Measurements from ENCODE around the gene DCXR.

Gene DCXR

GRCh38 chr17:81996232-81996756, 41.2 kb downstream of the DCXR start:
- H3K27ac ChIP-seq (ENCODE audit: low read depth, low read length, poor library complexity, severe bottlenecking), result no peak overlapping the region
- no peak overlapping the region for H3K4me3 ChIP-seq (ENCODE audit: low read depth, low read length, poor library complexity, severe bottlenecking)
- H4K20me1 ChIP-seq (ENCODE audit: insufficient read depth, low read length), result no peaks in the 10 kb centered on the region
- no peaks in the 10 kb centered on the region for H3K9me2 ChIP-seq (ENCODE audit: low read depth, low read length)
- H3K4me1 ChIP-seq (ENCODE audit: insufficient read depth, low read length, severe bottlenecking), result no peaks in the 10 kb centered on the region
- no peaks in the 10 kb centered on the region for H3F3A ChIP-seq (ENCODE audit: insufficient read depth, low read length)
- no peaks in the 10 kb centered on the region for H3K79me2 ChIP-seq (ENCODE audit: insufficient read depth, low read length)
- no peak for TF ChIP-seq EZH2 (IDR thresholded peaks at IDR 0.05; ENCODE audit: borderline replicate concordance, low read length)
- TF ChIP-seq CTCF (IDR thresholded peaks at IDR 0.05; ENCODE audit: low read length), result no peak
- no peaks in the 10 kb centered on the region for H3K27me3 ChIP-seq (ENCODE audit: insufficient read depth, low read length)
- no peak overlapping the region for H3K4me2 ChIP-seq (ENCODE audit: low read length)
- H3K9me3 ChIP-seq (ENCODE audit: low read length), result no peaks in the 10 kb centered on the region
- no peak overlapping the region for H2AFZ ChIP-seq (ENCODE audit: low read length)
- no peaks in the 10 kb centered on the region for H3K36me3 ChIP-seq (ENCODE audit: insufficient read depth, low read length)
- no peak overlapping the region for H3K9ac ChIP-seq (ENCODE audit: low read length)

GRCh38 chr17:81995463-81996231, 41.9 kb downstream of the DCXR start:
- Histone ChIP-seq H4K20me1 (ENCODE audit: insufficient read depth, low read length) (no peaks in the 10 kb centered on the region), H3K79me2 (ENCODE audit: insufficient read depth, low read length) (no peaks in the 10 kb centered on the region), H3K4me3 (ENCODE audit: low read depth, low read length, poor library complexity, severe bottlenecking) (no peak overlapping the region), H3K9me2 (ENCODE audit: low read depth, low read length) (no peaks in the 10 kb centered on the region), H3K27me3 (ENCODE audit: insufficient read depth, low read length) (no peaks in the 10 kb centered on the region), H2AFZ (ENCODE audit: low read length) (no peak overlapping the region), H3K27ac (ENCODE audit: low read depth, low read length, poor library complexity, severe bottlenecking) (no peak overlapping the region), H3K4me1 (ENCODE audit: insufficient read depth, low read length, severe bottlenecking) (no peaks in the 10 kb centered on the region), H3K9me3 (ENCODE audit: low read length) (no peaks in the 10 kb centered on the region), H3F3A (ENCODE audit: insufficient read depth, low read length) (no peaks in the 10 kb centered on the region), H3K9ac (ENCODE audit: low read length) (no peak overlapping the region), H3K36me3 (ENCODE audit: insufficient read depth, low read length) (no peaks in the 10 kb centered on the region), H3K4me2 (ENCODE audit: low read length) (no peak overlapping the region)
- TF ChIP-seq CTCF (IDR thresholded peaks at IDR 0.05; ENCODE audit: low read length) (no peak), EZH2 (IDR thresholded peaks at IDR 0.05; ENCODE audit: borderline replicate concordance, low read length) (no peak)

- no peak for TF ChIP-seq CTCF (IDR thresholded peaks at IDR 0.05; ENCODE audit: low read length)
- no peak for TF ChIP-seq EZH2 (IDR thresholded peaks at IDR 0.05; ENCODE audit: borderline replicate concordance, low read length)
- Histone ChIP-seq H3K79me2 (ENCODE audit: insufficient read depth, low read length) (no peaks in the 10 kb centered on the region), H3K9me3 (ENCODE audit: low read length) (no peaks in the 10 kb centered on the region), H3K4me3 (ENCODE audit: low read depth, low read length, poor library complexity, severe bottlenecking) (no peak overlapping the region), H3K4me2 (ENCODE audit: low read length) (no peak overlapping the region), H3F3A (ENCODE audit: insufficient read depth, low read length) (no peaks in the 10 kb centered on the region), H3K4me1 (ENCODE audit: insufficient read depth, low read length, severe bottlenecking) (no peaks in the 10 kb centered on the region), H3K27ac (ENCODE audit: low read depth, low read length, poor library complexity, severe bottlenecking) (no peak overlapping the region), H2AFZ (ENCODE audit: low read length) (no peak overlapping the region), H3K27me3 (ENCODE audit: insufficient read depth, low read length) (no peaks in the 10 kb centered on the region), H4K20me1 (ENCODE audit: insufficient read depth, low read length) (no peaks in the 10 kb centered on the region), H3K9me2 (ENCODE audit: low read depth, low read length) (no peaks in the 10 kb centered on the region), H3K9ac (ENCODE audit: low read length) (no peak overlapping the region), H3K36me3 (ENCODE audit: insufficient read depth, low read length) (no peaks in the 10 kb centered on the region)
These were observed 42.7 kb downstream of the DCXR start for GRCh38 chr17:81994593-81995462.

All from OCI-LY1 (cell line).